Stimulated activated CD4-positive, alpha-beta T cell treated with anti-CD3 and anti-CD28 coated beads, TNF-alpha, amount 100 ng/mL, for 24 hours (primary cell): ENCODE results near the gene CHMP6.
"Not testable (repeated sequence)": the region's sequence is repeated elsewhere in the genome, so short reads cannot be mapped to it uniquely, and the experiment has no call there.

ENCODE experiments used
- DNase-seq, 3 experiments: peaks; one replicate each; pipeline ENCODE4 v3.0.0-alpha.2; 2020; ENCODE audit warnings: low read depth in 3 of 3

The CHMP6 gene

GRCh38 chr17:81011951-81012350, 20.3 kb downstream of the CHMP6 start:
- DNase-seq, result no peak

- no peak for DNase-seq
These were observed 21.2 kb downstream of the CHMP6 start for GRCh38 chr17:81012574-81013447.

GRCh38 chr17:81013642-81014041, 22.0 kb downstream of the CHMP6 start:
- DNase-seq, result no peak

- no peak for DNase-seq
These were observed 23.5 kb downstream of the CHMP6 start for GRCh38 chr17:81015136-81015535.

GRCh38 chr17:81016575-81016974, 24.9 kb downstream of the CHMP6 start:
- no peak for DNase-seq

- DNase-seq, result not testable (repeated sequence)
These were observed 25.7 kb downstream of the CHMP6 start for GRCh38 chr17:81017330-81017729.

- DNase-seq, result no peak
These were observed 26.6 kb downstream of the CHMP6 start for GRCh38 chr17:81018044-81018802.

- no peak for DNase-seq
These were observed 28.2 kb downstream of the CHMP6 start for GRCh38 chr17:81019563-81020442.

- no peak for DNase-seq
These were observed 28.8 kb downstream of the CHMP6 start for GRCh38 chr17:81020443-81020766.

GRCh38 chr17:81020767-81021497, 29.3 kb downstream of the CHMP6 start:
- DNase-seq, result no peak

GRCh38 chr17:81021531-81022343, 30.1 kb downstream of the CHMP6 start:
- no peak for DNase-seq

GRCh38 chr17:81022344-81022676, 30.7 kb downstream of the CHMP6 start:
- DNase-seq, result no peak

GRCh38 chr17:81025065-81025740, 33.6 kb downstream of the CHMP6 start:
- no peak for DNase-seq

- no peak for DNase-seq
These were observed 34.1 kb downstream of the CHMP6 start for GRCh38 chr17:81025741-81026129.

- no peak for DNase-seq
These were observed 34.8 kb downstream of the CHMP6 start for GRCh38 chr17:81026266-81027036.

- no peak for DNase-seq
These were observed 35.4 kb downstream of the CHMP6 start for GRCh38 chr17:81027038-81027437.

- DNase-seq, result no peak
These were observed 36.2 kb downstream of the CHMP6 start for GRCh38 chr17:81027591-81028505.

- no peak for DNase-seq
These were observed 36.8 kb downstream of the CHMP6 start for GRCh38 chr17:81028506-81028858.
